GM11168 (cell line): Measurements from ENCODE around the gene LRRN3.

ENCODE experiments used
- in situ Hi-C: fragments of 300-500 bp; cut with MboI; formaldehyde crosslinking; loops from one replicate; pipeline ENCODE4 v1.12.0; 2022; ENCODE audit warnings: low sequenced_read_pairs; ENCODE audit not compliant: unreplicated experiment

LRRN3 gene

DNA sequence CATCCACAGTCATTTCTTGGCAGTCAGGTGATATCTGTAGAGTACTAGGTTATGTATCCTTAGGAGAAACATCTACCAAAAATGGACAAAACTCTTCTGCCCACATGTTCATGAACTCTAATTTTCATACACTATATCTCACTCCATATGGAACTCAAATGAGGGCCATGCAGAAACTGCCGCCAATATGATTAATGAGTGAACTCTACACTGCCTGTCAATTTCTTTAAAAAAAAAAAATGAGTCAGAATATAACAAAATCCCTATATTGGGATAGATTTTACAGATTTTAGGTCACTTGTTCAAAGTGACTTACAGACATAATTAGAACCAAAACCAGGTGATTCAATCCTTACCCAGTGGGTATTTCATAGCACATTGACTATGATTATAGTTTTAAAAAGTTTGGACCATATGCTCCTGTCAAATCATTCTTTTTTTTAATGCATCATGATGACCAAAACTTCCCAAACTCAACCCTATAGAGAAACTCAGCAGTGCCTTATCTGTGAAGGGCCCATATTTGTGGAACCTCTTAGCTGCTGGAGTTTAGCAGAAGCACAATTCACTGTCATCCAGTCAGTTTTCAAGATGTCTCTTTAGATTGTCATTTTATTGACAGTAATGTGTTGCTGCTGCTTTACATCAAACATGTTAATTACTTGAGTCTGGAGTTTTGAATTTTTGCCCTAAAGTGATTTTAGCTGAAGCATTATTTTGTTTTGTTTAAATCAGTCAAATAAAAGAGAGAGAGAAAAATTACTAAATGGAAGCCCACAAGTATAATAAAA, 11.1 kb downstream of the LRRN3 start:
- in situ Hi-C loops = no loop called here

DNA sequence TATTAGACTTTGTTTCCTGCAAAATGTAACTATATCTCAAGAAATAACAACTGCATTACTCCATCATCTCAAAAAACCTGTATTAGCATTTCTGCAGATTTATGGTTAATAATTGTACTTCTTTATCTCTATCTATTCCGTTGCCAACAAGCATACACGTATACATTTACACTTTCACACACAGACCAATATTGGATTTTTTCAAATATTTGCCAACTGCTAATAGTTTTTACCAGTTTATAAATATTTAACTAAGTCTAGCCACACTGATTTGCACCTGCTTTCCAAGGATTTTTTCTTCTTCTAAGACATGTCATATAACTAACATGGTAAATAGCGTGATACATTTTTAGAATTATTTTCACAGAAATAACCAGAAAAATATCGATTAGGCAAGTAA, 12.2 kb downstream of the LRRN3 start:
- in situ Hi-C loops = no loop called here

DNA sequence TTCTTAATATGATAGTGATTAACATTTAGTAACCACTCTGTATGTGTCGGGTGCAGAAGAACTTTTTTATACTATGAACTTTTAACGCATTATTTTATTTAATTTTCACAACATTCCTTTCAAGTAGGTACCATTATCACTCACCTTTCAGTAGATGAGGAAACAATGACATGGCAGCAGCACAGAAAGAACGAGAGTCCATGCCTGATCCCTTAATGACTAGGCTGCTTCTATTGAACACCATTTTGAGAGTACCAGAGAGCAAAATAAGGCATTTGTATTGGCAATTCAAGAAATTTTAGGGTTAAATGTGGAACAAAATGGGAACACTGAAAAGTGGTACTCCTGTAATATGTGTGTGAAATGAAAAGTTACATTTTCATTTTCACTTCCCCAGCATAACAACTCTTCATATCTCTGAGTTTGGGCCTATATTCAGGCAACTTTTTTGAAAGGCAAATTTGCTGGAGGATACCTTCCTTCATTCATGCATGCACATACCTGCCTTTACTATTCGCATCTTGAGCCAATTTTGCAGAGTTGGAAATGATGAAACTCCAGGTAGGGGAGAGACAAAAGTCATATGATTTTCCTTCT, 12.8 kb downstream of the LRRN3 start:
- in situ Hi-C loops = no loop called here

DNA sequence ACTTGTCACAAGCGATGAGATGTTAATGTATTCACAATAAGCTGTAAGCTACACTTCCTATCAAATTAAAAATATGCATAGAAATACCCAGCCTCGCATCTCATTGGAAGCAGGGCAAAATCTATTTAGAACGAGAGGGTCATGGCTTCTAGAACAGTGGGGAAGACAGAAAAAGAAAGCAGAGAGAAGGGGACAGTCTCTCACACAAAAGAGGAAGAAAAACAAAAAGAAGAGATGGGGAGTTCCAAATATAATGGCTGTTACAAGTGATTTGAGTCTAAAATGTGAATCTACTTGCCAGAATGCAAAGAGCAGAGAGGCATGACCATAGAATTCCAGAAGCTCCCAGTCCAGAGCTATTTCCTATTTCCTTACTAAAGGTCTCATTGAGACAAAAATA, 13.8 kb downstream of the LRRN3 start:
- in situ Hi-C loops = no loop called here

DNA sequence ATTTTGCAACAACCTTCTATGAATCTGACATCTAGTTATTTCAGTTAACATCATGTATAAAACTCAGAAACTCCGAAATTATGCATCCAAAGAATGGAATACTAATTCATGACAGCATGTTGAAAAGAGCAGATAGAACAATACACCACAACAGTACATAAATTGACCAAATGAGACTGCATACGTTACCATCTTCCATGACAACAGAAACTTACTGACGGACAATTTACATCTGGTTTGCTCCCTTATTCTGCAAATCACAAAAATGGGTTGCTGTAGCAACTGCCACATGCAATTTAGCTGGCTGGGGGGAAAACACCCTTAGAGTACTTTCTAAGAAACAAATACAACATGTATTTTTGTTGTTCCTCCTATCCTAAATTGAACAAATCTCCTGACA, 14.3 kb downstream of the LRRN3 start:
- in situ Hi-C loops = no loop called here

DNA sequence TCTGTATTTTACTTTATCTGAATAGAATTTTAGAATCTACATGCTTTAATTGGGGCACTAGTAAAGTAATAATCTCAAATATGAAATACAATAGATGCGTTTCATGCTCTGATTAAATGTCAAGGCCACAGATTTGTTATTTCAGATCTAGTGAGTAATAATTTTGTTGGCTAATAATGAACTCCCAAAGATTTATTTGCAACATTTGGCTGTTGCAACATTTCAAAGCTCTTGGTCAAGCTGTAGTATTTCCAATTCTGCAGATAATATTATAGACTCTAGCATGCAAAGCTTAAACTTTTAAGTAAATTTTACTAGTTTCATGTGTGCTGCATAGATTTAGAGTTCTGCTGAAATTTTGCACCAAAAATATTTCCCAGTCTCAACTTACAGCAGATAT, 16.7 kb downstream of the LRRN3 start:
- in situ Hi-C loops = no loop called here

DNA sequence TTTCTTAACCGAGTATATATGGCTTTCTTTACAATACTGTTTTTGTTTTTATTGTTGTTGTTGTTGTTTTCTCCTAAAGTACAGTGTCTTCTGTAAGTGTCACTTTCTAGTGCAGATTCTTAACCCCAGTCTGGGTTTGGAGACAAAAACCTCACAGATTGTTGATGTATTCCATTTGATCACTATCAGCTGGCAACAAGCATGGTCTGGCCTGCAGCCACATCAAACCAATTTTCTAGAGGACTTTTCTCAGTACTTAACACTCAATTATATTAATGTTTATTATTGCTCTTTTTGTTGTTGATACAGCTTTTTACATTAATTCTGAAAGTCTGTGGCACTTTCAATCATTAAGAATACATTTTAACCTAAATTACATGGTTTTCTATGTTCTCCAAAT, 17.1 kb downstream of the LRRN3 start:
- in situ Hi-C loops = no loop called here

DNA sequence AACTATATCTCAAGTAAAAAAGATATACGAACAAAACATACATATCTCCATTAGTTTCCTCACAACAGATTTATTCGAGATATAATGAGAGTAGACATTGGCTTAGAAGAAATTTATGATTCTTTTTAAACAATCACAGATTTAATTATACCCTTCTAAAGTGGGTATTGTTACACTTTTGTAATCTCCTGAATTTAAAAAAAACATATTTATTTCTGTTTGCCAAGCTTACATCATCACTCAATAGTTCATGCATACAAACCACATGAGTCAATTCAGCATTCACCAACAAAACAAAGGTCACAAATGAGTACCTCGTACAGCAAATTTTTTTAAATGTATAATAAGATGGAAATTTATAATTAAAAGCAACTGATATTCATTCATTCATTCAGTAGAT, 17.6 kb downstream of the LRRN3 start:
- in situ Hi-C loops = no loop called here

DNA sequence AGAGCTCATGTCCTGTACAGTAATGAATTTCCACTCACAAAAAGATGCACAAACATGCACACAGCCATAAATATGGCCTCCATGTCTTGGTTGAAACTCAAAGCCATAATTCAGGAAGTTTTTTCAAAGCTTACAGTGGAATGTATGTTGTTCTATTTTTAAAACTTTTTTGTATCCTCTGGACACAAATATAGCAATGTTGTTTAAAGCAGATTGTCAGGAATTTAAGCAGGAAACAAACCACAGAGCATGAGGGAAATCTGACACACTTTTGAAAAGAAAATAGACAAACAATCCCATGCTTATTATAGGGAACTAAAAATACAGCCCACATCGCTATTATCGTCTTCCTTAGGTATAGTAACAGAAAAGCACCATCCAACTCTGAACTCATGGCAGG, 21.5 kb downstream of the LRRN3 start:
- in situ Hi-C loops = no loop called here

DNA sequence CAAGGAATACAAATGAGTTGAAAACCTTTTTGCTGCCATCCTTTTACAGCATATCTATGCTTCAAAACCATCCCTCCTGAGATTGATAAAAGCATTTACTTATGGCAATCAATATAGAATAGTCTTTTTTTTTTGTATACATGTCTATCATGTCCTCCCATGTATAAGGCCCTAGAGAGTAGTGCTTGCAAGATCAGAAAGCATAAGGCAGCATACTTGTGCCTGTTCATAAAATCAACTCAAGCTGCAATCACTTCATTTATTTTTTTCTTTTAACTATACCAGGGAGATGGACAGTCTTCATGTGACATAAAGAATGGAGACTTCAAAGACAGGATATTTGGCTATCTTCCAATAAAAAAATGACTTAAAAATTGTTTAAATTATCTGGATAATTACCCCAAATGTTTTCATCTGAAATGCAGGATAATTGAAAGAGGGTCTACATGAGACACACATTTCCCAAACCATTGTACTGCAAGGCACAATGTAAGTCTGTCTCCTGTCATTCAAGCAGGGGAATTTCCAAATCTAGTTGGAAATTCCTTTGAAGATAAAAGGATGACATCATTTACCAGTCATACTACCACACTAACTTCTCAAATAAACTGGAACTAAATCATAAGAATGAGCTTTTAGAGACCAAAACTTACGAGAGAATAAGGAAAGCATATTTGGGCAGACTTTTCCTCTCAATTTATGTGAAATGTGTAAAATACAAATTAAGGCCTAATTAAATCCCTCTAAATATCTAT, 22.5 kb downstream of the LRRN3 start:
- in situ Hi-C loops = no loop called here

DNA sequence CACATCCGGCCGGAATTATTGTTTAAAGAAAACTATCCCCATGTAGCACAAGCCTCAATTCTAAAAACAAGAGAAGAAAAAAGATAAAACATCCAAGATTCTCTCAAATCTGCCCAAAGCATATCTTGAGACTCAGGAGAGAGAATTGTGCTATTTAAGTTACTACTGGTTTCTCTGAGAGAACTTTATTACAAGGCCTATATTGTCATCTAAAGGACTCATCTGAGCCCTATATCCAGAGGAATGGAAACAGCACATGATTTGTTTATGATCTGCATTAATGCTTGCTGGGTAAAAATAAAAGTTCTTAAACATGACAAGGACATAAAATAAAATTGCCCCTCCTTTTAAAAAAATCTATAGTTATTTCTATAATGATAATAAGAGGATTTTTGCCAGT, 25.0 kb downstream of the LRRN3 start:
- in situ Hi-C loops = no loop called here

DNA sequence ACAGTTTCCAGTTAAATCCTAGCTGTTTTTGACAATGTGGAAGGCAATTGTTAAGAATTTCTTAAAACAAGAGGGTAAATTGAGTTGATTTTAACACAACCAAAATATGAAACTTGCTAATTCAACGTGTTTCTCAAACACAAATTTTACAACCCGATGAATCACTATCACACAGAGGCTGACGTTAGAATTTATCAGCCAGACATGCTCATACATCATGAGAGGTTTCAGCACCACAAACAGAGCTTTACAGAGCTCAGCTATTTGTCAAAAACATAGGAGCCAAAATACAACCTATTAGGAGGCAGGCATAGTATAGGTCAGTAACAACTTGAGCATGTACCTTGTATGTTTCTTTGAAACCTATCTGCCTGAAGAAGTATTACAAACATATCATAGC, 36.1 kb downstream of the LRRN3 start:
- in situ Hi-C loops = no loop called here

DNA sequence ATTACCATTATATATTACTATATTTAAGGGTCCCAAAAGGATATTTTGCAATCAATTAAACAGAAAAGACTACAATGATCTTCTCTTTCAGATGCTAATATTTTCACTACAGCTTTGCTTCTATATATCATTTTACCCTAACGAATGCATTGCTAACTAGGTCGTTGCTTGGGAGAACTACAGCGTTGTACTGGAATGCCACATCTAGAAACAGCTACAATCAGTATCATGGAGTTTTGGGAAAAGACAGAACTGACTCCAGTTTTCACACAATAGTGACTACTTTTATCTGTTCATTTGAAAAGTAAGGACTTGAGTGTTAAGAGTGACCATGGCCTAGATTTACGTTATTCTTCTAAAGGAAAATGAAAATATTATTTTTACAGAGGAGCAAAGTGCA, 38.5 kb downstream of the LRRN3 start:
- in situ Hi-C loops = no loop called here

DNA sequence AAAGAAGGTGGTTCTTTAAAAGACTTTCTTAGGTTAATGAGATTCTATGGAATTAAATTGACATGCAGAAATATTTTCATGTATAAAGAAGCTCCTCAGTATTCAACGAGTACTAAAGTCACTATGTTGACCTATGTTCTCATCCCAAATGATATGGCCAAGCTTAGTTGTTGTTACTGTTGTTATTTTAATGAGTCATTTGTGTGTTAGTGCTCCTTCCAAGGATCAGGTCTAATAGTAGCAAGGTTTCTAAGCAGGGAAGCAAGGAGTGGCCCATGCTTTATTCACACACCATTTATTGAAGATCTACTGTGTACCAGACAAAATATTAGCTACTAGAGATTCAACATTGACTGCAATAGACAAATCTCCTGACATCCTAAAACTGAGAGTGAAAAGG, 41.9 kb downstream of the LRRN3 start:
- in situ Hi-C loops = no loop called here

DNA sequence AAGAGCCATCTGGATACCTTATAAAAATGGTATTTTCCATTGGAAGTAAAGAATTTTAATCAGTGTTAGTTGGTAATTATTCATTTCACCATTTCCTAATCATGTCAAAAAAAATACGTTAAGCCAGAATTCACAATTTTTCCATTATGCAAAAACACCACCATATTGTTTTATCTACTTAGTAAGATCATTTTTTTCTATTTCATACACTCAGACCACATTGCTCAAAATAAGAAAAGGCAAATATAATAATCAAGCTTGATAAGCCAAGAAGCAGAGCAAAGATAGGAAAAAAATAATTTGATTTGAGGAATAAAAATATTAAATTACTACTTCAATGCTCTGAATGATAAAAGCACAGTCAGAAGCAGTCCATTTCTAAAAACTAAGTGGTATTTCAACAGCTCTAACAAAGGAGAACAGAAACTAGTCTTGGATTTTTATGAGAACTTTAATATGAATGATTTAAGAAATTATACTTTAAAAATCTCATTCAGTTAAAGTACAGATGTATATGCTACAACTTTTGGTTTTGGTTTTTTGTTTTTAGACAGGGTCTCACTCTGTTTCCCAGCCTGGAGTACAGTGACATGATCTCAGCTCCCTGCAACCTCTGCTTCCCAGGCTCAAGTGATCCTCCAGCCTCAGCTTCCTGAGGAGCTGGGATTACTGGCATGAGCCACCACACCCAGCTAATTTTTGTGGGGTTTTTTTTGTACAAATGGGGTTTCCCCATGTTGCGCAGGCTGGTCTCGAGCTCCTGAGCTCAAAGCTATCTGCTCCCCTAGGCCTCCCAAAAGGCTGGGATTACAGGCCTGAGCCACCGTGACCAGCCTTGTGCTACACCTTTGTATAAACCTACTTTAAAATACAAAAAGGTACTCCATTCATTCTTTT, 46.6 kb downstream of the LRRN3 start:
- in situ Hi-C loops = no loop called here

DNA sequence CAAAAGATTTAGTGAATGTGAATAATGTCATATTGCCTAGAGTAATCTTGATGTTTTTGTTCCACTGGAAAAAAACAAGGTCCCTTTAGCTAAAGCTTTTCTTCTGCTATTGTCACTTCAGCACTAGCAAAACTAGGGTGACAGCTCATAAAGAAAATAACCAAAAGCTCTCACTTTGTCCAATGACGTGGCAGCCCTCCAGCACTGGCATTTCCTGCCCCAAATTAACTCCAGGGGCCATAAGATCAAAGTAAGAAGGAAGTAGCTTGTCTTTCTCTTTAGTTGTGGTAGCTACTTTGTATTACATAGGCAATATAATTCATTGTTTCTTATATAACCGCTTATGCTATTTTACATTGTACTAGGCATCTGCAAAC, 47.3 kb downstream of the LRRN3 start:
- in situ Hi-C loops = no loop called here

DNA sequence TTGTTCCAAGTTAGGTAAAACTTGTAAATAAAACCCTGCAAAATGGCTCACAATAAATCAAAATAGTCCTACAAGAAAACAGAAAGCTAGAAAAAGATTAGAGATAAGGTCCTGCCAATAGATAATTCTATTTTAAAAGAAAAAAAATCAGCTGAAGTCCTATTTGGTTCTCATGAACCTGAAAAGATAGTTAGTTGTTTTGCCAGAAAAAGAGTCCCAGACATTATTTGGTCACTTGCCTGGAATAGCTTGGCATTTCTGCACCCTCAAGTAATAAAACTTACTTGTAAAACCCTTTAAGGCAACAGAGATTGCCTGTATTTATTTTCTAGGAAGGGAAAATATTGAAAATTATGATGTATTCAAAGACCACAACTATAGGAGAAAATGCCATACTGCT, 47.7 kb downstream of the LRRN3 start:
- in situ Hi-C loops = no loop called here

DNA sequence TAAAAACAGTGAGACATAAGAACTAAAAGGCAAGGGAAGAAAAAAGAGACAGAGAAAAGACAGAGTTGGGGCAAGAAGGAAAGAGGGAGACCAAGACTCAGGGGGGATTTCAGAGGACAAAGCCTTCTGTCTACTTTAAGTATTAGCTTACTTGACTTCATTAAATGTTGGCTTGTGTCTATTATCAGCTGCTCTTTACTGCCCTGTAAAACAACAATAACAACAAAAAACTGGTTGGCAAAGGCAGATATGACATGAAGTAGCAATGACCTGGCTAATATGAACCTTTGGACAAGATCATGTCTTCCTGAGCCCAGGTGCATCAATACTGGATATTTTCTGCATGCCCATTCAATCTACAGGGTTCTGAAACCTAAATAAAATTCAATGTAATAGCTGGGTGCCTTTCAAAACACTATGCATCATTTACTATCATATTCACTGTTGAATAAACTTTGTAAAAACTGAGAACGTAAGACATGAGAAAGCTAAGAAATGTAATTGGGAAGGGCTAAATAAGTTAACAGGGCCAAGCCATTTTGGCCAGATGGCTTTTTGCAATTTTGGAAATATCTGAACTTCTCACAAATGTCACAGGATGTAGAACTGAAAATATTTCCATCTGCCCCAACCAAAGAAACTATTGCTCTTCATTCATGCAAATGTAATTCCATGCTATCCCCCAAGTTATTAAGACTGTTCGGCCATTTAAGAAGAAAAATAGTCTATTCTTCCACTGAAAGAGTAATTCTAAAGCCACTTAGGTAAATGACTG, 49.4 kb downstream of the LRRN3 start:
- in situ Hi-C loops = no loop called here

DNA sequence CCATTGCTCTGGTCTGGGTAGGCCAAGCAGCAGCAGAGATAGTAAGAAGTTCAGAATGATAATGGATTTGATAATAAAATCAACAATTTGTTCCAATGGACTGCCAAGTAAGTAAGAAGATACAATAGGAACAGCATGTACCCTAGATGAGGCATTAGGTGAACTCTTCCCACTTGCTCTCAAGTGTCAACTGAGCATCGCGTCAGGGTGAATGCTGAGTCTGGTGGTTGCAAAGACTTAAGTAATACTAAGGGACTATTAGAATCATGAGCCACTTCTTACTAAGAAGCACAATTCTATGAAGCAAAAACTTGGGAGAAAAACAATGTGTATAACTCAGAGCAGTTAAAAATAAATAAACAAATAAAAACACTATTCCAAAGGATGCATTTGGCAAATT, 54.5 kb downstream of the LRRN3 start:
- in situ Hi-C loops = no loop called here

DNA sequence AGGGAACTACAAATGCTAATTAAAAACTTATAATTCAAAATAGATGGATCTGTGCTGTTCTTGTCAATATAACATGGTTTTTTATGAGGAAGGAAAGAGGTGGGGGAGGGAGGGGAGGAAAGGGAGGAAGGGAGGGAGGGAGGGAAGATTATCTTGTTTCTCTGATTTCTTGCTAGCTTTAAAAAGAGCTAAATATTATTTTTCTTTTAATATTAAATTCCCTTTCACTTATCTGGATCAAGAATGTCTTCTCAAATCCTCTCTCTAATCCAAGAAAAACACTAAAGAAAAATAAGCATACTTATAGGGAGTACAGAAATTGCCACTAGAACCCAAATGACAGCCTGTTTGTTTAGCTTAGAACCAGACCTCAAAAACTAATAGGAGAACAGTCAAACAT, 55.2 kb downstream of the LRRN3 start:
- in situ Hi-C loops = no loop called here
